Suprapubic skin (tissue), 4 donors: ENCODE results near the gene EXOSC2. TPM values are rescaled to one million over a fixed set of nuclear protein-coding genes. Genes with fewer than 3 reads are reported as not detected.
A peak's percentile ranks its signal among the peaks of the same experiment; 100 is the strongest.
"Not testable (repeated sequence)": the region's sequence is repeated elsewhere in the genome, so short reads cannot be mapped to it uniquely, and the experiment has no call there.

ENCODE experiments used
- DNase-seq, 2 donors: peaks; one replicate each; pipeline ENCODE4 v3.0.0-alpha.2; 2019; ENCODE audit warnings: low spot score in 2 of 2
- H3K27ac ChIP-seq: fragments of 200-600 bp; sonication (generic); one replicate; pipeline ENCODE4 v1.5.1; 2019
- H3K27me3 ChIP-seq: fragments of 200-600 bp; sonication (generic); one replicate; pipeline ENCODE4 v1.5.1; 2019
- H3K36me3 ChIP-seq: fragments of 200-600 bp; sonication (generic); one replicate; pipeline ENCODE4 v1.5.1; 2019
- H3K4me1 ChIP-seq: fragments of 200-600 bp; sonication (generic); one replicate; pipeline ENCODE4 v1.5.1; 2019
- H3K4me3 ChIP-seq: fragments of 200-600 bp; sonication (generic); one replicate; pipeline ENCODE4 v1.5.1; 2019; ENCODE audit warnings: mild to moderate bottlenecking
- H3K9me3 ChIP-seq: fragments of 200-600 bp; sonication (generic); one replicate; pipeline ENCODE4 v1.5.1; 2019
- CTCF ChIP-seq, 2 donors: fragments of 200-600 bp in 1 of 2; fragments of 450-650 bp in 1 of 2; sonication (generic) in 1 of 2; IDR thresholded peaks; one replicate each; pipeline ENCODE4 v1.5.1; 2016 to 2019; ENCODE audit warnings: antibody characterized with exemption in 2 of 2, mild to moderate bottlenecking in 1 of 2, moderate library complexity in 1 of 2
- EP300 ChIP-seq: sonication (generic); formaldehyde crosslinking; IDR thresholded peaks from one replicate; pipeline ENCODE4 v1.6.1; 2017; ENCODE audit warnings: antibody characterized with exemption
- POLR2A ChIP-seq, 2 donors: fragments of 450-650 bp; IDR thresholded peaks; one replicate each; pipeline ENCODE4 v1.6.1; 2017; ENCODE audit warnings: antibody characterized with exemption in 2 of 2, mild to moderate bottlenecking in 2 of 2, moderate library complexity in 2 of 2
- POLR2AphosphoS5 ChIP-seq, 3 donors: sonication (generic); formaldehyde crosslinking; IDR thresholded peaks; one replicate each; pipeline ENCODE4 v1.6.1; 2017; ENCODE audit warnings: antibody characterized with exemption in 3 of 3
- WGBS: methylation state at CpG from one replicate; pipeline ENCODE4 v1.1.5; 2018; 5-methylcytosine and 5-hydroxymethylcytosine counted together
- total RNA-seq, 4 donors: library from RNA; depleted of rRNA; stranded (reverse); fragments of >200 nt; gene quantifications; one replicate each; pipeline ENCODE4 v1.1.0, GENCODE V29; 2016

The EXOSC2 gene
- total RNA-seq, 4 donors from 2014 or later: 19.5 to 30.4 (median 23.8) TPM

- peak overlapping the region; percentile 60 for H3K4me3 ChIP-seq
- DNase-seq: no peak
- H3K27ac ChIP-seq: no peak overlapping the region
- peaks cover 16% of the 10 kb centered on the region for H3K4me1 ChIP-seq
- no peaks in the 10 kb centered on the region for H3K36me3 ChIP-seq
- WGBS: under 1% methylated on average over 21 of the region's 45 CpGs
- TF ChIP-seq CTCF (IDR thresholded peaks at IDR 0.05) (no peak), POLR2AphosphoS5 (IDR thresholded peaks at IDR 0.05) (no peak), POLR2A (IDR thresholded peaks at IDR 0.05) (no peak), EP300 (no peak)
- no peaks in the 10 kb centered on the region for H3K9me3 ChIP-seq
- peaks cover 18% of the 10 kb centered on the region for H3K27me3 ChIP-seq
Observed at GRCh38 chr9:130681769-130682420, 11.7 kb upstream of the EXOSC2 start.

GRCh38 chr9:130682421-130683121 is 11.0 kb upstream of the EXOSC2 start:
- DNase-seq: no peak
- Histone ChIP-seq H3K4me3 (peak overlapping the region; percentile 60), H3K9me3 (no peaks in the 10 kb centered on the region), H3K36me3 (no peaks in the 10 kb centered on the region), H3K4me1 (peaks cover 16% of the 10 kb centered on the region), H3K27ac (no peak overlapping the region), H3K27me3 (peaks cover 18% of the 10 kb centered on the region)
- 5% methylated on average over 20 of the region's 22 CpGs for WGBS
- TF ChIP-seq CTCF (IDR thresholded peaks at IDR 0.05) (peak; percentile 56 to 71), POLR2A (IDR thresholded peaks at IDR 0.05) (no peak)

GRCh38 chr9:130685104-130685503 is 8.5 kb upstream of the EXOSC2 start:
- DNase-seq: no peak
- no peak overlapping the region for H3K27ac ChIP-seq
- no peak for TF ChIP-seq POLR2AphosphoS5 (IDR thresholded peaks at IDR 0.05)
- no peak for TF ChIP-seq POLR2A (IDR thresholded peaks at IDR 0.05)
- TF ChIP-seq EP300: no peak
- no peak for TF ChIP-seq CTCF (IDR thresholded peaks at IDR 0.05)
- H3K27me3 ChIP-seq: peaks cover 8% of the 10 kb centered on the region
- no peak overlapping the region for H3K4me3 ChIP-seq
- no peaks in the 10 kb centered on the region for H3K9me3 ChIP-seq
- no peaks in the 10 kb centered on the region for H3K36me3 ChIP-seq
- H3K4me1 ChIP-seq: peaks cover 19% of the 10 kb centered on the region

GRCh38 chr9:130685945-130686344 is 7.6 kb upstream of the EXOSC2 start:
- not testable (repeated sequence) for H3K4me3 ChIP-seq, H3K27ac ChIP-seq, H3K36me3 ChIP-seq, DNase-seq, H3K9me3 ChIP-seq, H3K27me3 ChIP-seq
- H3K4me1 ChIP-seq: peaks cover 22% of the 10 kb centered on the region
- 92% methylated on average over 8 of the region's 11 CpGs for WGBS

- no peak overlapping the region for H3K4me3 ChIP-seq
- WGBS: 96% methylated on average over 2 of the region's 2 CpGs
Observed at GRCh38 chr9:130687615-130688014, 6.0 kb upstream of the EXOSC2 start.

More at GRCh38 chr9:130687615-130688014, 6.0 kb upstream of the EXOSC2 start:
- Histone ChIP-seq H3K36me3 (no peaks in the 10 kb centered on the region), H3K4me1 (peaks cover 9% of the 10 kb centered on the region), H3K9me3 (no peaks in the 10 kb centered on the region), H3K27ac (no peak overlapping the region), H3K27me3 (no peaks in the 10 kb centered on the region)
- DNase-seq: no peak
- TF ChIP-seq POLR2A (IDR thresholded peaks at IDR 0.05): no peak
- no peak for TF ChIP-seq EP300
- TF ChIP-seq CTCF (IDR thresholded peaks at IDR 0.05): no peak
- no peak for TF ChIP-seq POLR2AphosphoS5 (IDR thresholded peaks at IDR 0.05)
